Psoas muscle (tissue), 8 donors: ENCODE results near the gene PPP1R3E. TPM values are rescaled to one million over a fixed set of nuclear protein-coding genes. Genes with fewer than 3 reads are reported as not detected.

Experiments used
- ATAC-seq, 4 donors: fragments of 200-7000 bp; cut with Tn5 transposase; one replicate each; pipeline ENCODE4 v1.9.1; 2020; ENCODE audit warnings: moderate library complexity in 3 of 4, mild to moderate bottlenecking in 2 of 4
- DNase-seq, 2 donors: peaks; one replicate each; pipeline ENCODE4 v3.0.0-alpha.2; 2020
- H3K27ac ChIP-seq: fragments of 200-600 bp; one replicate; pipeline ENCODE4 v1.8.0; 2022
- H3K27me3 ChIP-seq, 3 donors: fragments of 200-600 bp in 1 of 3; one replicate each; pipeline versions ENCODE4 v1.6.1 to v1.8.0; 2013 to 2022; ENCODE audit warnings: low read length in 2 of 3, mild to moderate bottlenecking in 2 of 3, moderate library complexity in 1 of 3; ENCODE audit not compliant: insufficient read depth in 3 of 3
- H3K36me3 ChIP-seq, 2 donors: fragments of 200-600 bp in 1 of 2; one replicate each; pipeline versions ENCODE4 v1.6.1 to v1.8.0; 2013 to 2022; ENCODE audit warnings: low read depth in 1 of 2, mild to moderate bottlenecking in 1 of 2, moderate library complexity in 1 of 2; ENCODE audit not compliant: insufficient read depth in 1 of 2
- H3K4me1 ChIP-seq: fragments of 200-600 bp; one replicate; pipeline ENCODE4 v1.8.0; 2022
- H3K4me3 ChIP-seq: fragments of 200-600 bp; one replicate; pipeline ENCODE4 v1.8.0; 2022; ENCODE audit warnings: mild to moderate bottlenecking
- H3K9me3 ChIP-seq: fragments of 200-600 bp; one replicate; pipeline ENCODE4 v1.8.0; 2022
- CTCF ChIP-seq: fragments of 200-600 bp; IDR thresholded peaks from one replicate; pipeline ENCODE4 v1.8.0; 2022; ENCODE audit warnings: antibody characterized with exemption
- WGBS, 3 donors: extraction: QIAGEN DNeasy Blood & Tissue Kit; methylation state at CpG; one replicate each; pipeline versions ENCODE4 v1.1.6 to v1.1.7; 2013; 5-methylcytosine and 5-hydroxymethylcytosine counted together
- intact Hi-C, 2 donors: fragments of 100-400 bp; cut with DNase I; formaldehyde crosslinking; loops; one replicate each; pipeline versions ENCODE4 v1.11.0 to v1.14.2; 2022
- polyA plus RNA-seq, 3 donors: library from polyadenylated mRNA; stranded (reverse); fragments of 200-250 nt; gene quantifications; one replicate each; pipeline ENCODE4 v1.2.3, GENCODE V29; 2013
- total RNA-seq, 4 donors: library from RNA; stranded (reverse); fragmentation: NEBNext Ultra II Directional in 2 of 4; extraction: Animal tissue kit (Norgen Biotek cat#: 25700) in 2 of 4; gene quantifications; one replicate each; pipeline versions ENCODE4 v1.2.1 to v1.2.4, GENCODE V29; 2021 to 2023
- donor health status: healthy with polysubstance abuse.
- donor health status: DM: no; HTN: no; CAD: no; lungs with moderate emphysema.
- donor health status: Bipolar disorder and iron deficiency.
- donor health status: healthy.
- donor health status: DM: yes; HTN: yes; CAD: no.
- donor health status: DM: no; HTN: no; CAD: no.
- donor health status: DM: no; HTN: no; CAD: no.
- donor health status: DM: yes; HTN: yes; CAD: no.

Gene PPP1R3E
- total and polyA plus RNA-seq, 7 donors, result 5.6 to 23.1 (median 9.9) TPM

GRCh38 chr14:23296012-23296777 lies 6.5 kb downstream of the PPP1R3E start:
- intact Hi-C loops, result loop anchor here (5.0 to 10.0 kb wide), 2 partner anchors 34 to 171 kb away; no protein-coding TSS in a partner anchor
- Histone ChIP-seq H3K4me1 (peaks cover 31% of the 10 kb centered on the region), H3K27ac (no peak overlapping the region)

GRCh38 chr14:23294734-23295561 lies 7.7 kb downstream of the PPP1R3E start:
- H3K27me3 ChIP-seq, result no peaks in the 10 kb centered on the region
- no peaks in the 10 kb centered on the region for H3K9me3 ChIP-seq
- intact Hi-C loops, result loop anchor here (5.0 to 10.0 kb wide), 2 partner anchors 33 to 170 kb away; no protein-coding TSS in a partner anchor
- H3K36me3 ChIP-seq, result peaks cover 8 to 52% of the 10 kb centered on the region in 2 donors
- WGBS, 3 donors, result 13 to 24% (median 13%) methylated on average over 24 of the region's 24 CpGs
- peak; percentile 79 for TF ChIP-seq CTCF
- peak; percentile 71 to 86 (median 77) for ATAC-seq
- peaks cover 24% of the 10 kb centered on the region for H3K4me1 ChIP-seq
- DNase-seq, result peak; percentile 32 to 58
- H3K27ac ChIP-seq, result no peak overlapping the region
- H3K4me3 ChIP-seq, result peak overlapping the region; percentile 38

More at GRCh38 chr14:23296012-23296777, 6.5 kb downstream of the PPP1R3E start:
- no peaks in the 10 kb centered on the region for H3K27me3 ChIP-seq
- no peak for TF ChIP-seq CTCF
- 90 to 92% (median 91%) methylated on average over 7 of the region's 7 CpGs for WGBS, 3 donors
- no peaks in the 10 kb centered on the region for H3K9me3 ChIP-seq
- peaks cover 8 to 48% of the 10 kb centered on the region in 2 donors for H3K36me3 ChIP-seq
- no peak for DNase-seq
- no peak for ATAC-seq
- no peak overlapping the region for H3K4me3 ChIP-seq

- TF ChIP-seq CTCF, result no peak
- H3K36me3 ChIP-seq, result peaks cover 5 to 21% of the 10 kb centered on the region in 2 donors
- no peaks in the 10 kb centered on the region for H3K27me3 ChIP-seq
- intact Hi-C loops, result no loop called here
- DNase-seq (no peak), ATAC-seq (no peak)
- 50 to 56% (median 54%) methylated on average over 6 of the region's 6 CpGs for whole genome bisulfite sequencing, 3 donors
- peaks cover 12% of the 10 kb centered on the region for H3K4me1 ChIP-seq
- no peaks in the 10 kb centered on the region for H3K9me3 ChIP-seq
- H3K4me3 ChIP-seq, result peak overlapping the region; percentile 94
- peak overlapping the region; percentile 89 for H3K27ac ChIP-seq
Observed at GRCh38 chr14:23286902-23287479, 15.7 kb downstream of the PPP1R3E start.

- no peak for TF ChIP-seq CTCF
- peaks cover 5 to 20% of the 10 kb centered on the region in 2 donors for H3K36me3 ChIP-seq
- intact Hi-C loops, result no loop called here
- H3K27me3 ChIP-seq, result no peaks in the 10 kb centered on the region
- peak within 1 kb of the TSS; percentile 94 for H3K4me3 ChIP-seq
- peak within 1 kb of the TSS; percentile 89 for H3K27ac ChIP-seq
- 1% methylated on average over 53 of the region's 53 CpGs for WGBS, 3 donors
- peak; percentile 99 to 100 for DNase-seq
- peaks cover 12% of the 10 kb centered on the region for H3K4me1 ChIP-seq
- ATAC-seq, result peak; percentile 97 to 98 (median 98)
- H3K9me3 ChIP-seq, result no peaks in the 10 kb centered on the region
Observed at GRCh38 chr14:23286020-23286901, 16.4 kb downstream of the PPP1R3E start, which contains the start of gene HOMEZ. Gene HOMEZ (minus strand): TSS chr14:23286132. CDS start chr14:23285952, 180 bp downstream.
